CD4-positive, alpha-beta T cell treated with Interferon alpha-2 for 1 hour (primary cell): ENCODE results near the gene THY1.
A peak's percentile ranks its signal among the peaks of the same experiment; 100 is the strongest.

Experiments used
- DNase-seq, 2 donors: peaks; one replicate each; pipeline ENCODE4 v3.0.0-alpha.2; 2020 to 2022

Gene THY1

GRCh38 chr11:119381181-119381988 is 41.6 kb downstream of the THY1 start, which contains the start of gene USP2:
Gene USP2 (minus strand): TSS chr11:119381690. CDS start chr11:119373480, 8,210 bp downstream.
- DNase-seq, result peak; percentile 95 to 97

- no peak for DNase-seq
Measured at GRCh38 chr11:119380827-119381180, 42.2 kb downstream of the THY1 start.

- no peak for DNase-seq
Measured at GRCh38 chr11:119380160-119380826, 42.7 kb downstream of the THY1 start.

- no peak for DNase-seq
Measured at GRCh38 chr11:119378851-119379465, 44.0 kb downstream of the THY1 start.

- no peak for DNase-seq
Measured at GRCh38 chr11:119377961-119378667, 44.9 kb downstream of the THY1 start.

GRCh38 chr11:119377112-119377901 is 45.7 kb downstream of the THY1 start:
- DNase-seq, result no peak

GRCh38 chr11:119376197-119376847 is 46.6 kb downstream of the THY1 start:
- no peak for DNase-seq

GRCh38 chr11:119375337-119376196 is 47.4 kb downstream of the THY1 start:
- no peak for DNase-seq

GRCh38 chr11:119374632-119375336 is 48.2 kb downstream of the THY1 start:
- DNase-seq, result no peak

- DNase-seq, result peak; percentile 26 to 57
Measured at GRCh38 chr11:119373921-119374631, 48.9 kb downstream of the THY1 start.

- DNase-seq, result no peak
Measured at GRCh38 chr11:119373059-119373920, 49.7 kb downstream of the THY1 start.

- DNase-seq, result no peak
Measured at GRCh38 chr11:119372260-119373058, 50.5 kb downstream of the THY1 start.

- no peak for DNase-seq
Measured at GRCh38 chr11:119371778-119372182, 51.2 kb downstream of the THY1 start.

GRCh38 chr11:119371067-119371601 is 51.8 kb downstream of the THY1 start:
- DNase-seq, result no peak

- peak in 1 of 2 donors; percentile 44 for DNase-seq
Measured at GRCh38 chr11:119370486-119371046, 52.4 kb downstream of the THY1 start.

GRCh38 chr11:119369132-119369925 is 53.6 kb downstream of the THY1 start:
- DNase-seq, result no peak
